CD4-positive, alpha-beta T cell (primary cell): ENCODE measurements around the gene AHNAK. TPM values are rescaled to one million over a fixed set of nuclear protein-coding genes. Genes with fewer than 3 reads are reported as not detected.

ENCODE experiments used
- ATAC-seq: fragments of 200-7000 bp; cut with Tn5 transposase; one replicate; pipeline ENCODE4 v1.10.0; 2022; ENCODE audit warnings: mild to moderate bottlenecking; ENCODE audit not compliant: poor library complexity
- CTCF ChIA-PET: fragments of 350-600 bp; sonication (Branson Sonifier 250); formaldehyde crosslinking; loops from one replicate; lab custom pipeline; 2021; ENCODE audit warnings: antibody characterized with exemption, inconsistent platforms; lab: Charles Lee
- POLR2A ChIA-PET: fragments of 350-600 bp; sonication (Branson Sonifier 250); formaldehyde crosslinking; loops from one replicate; lab custom pipeline; 2021; ENCODE audit warnings: antibody characterized with exemption, inconsistent platforms; lab: Charles Lee
- DNase-seq, 14 experiments: peaks; one replicate each; pipeline ENCODE4 v3.0.0-alpha.2; 2013 to 2020; ENCODE audit warnings: mixed read lengths in 2 of 14
- H3K27ac ChIP-seq, 2 donors: one replicate each; pipeline versions ENCODE4 v1.5.1 to v1.7.0; 2013; ENCODE audit warnings: low read length in 2 of 2, low read depth in 1 of 2, mild to moderate bottlenecking in 1 of 2
- H3K27me3 ChIP-seq, 2 experiments: 1 replicate in 1 of 2; 2 replicates in 1 of 2; pipeline versions ENCODE4 v1.6.1 to v1.7.0; 2013; ENCODE audit warnings: low read length in 2 of 2, control low read depth in 1 of 2, mild to moderate bottlenecking in 1 of 2, moderate library complexity in 1 of 2; ENCODE audit not compliant: insufficient read depth in 2 of 2, control insufficient read depth in 1 of 2
- H3K36me3 ChIP-seq: one replicate; pipeline ENCODE4 v1.6.1; 2013; ENCODE audit warnings: low read length, control low read depth; ENCODE audit not compliant: insufficient read depth
- H3K4me1 ChIP-seq: one replicate; pipeline ENCODE4 v1.6.1; 2013; ENCODE audit warnings: low read length, control low read depth; ENCODE audit not compliant: insufficient read depth
- H3K4me3 ChIP-seq: one replicate; pipeline ENCODE4 v1.5.1; 2013; ENCODE audit warnings: mild to moderate bottlenecking, low read length, moderate library complexity
- H3K9me3 ChIP-seq, 2 experiments: 1 replicate in 1 of 2; 2 replicates in 1 of 2; pipeline versions ENCODE4 v1.6.1 to v1.7.0; 2013; ENCODE audit warnings: low read length in 2 of 2, mild to moderate bottlenecking in 2 of 2, control low read depth in 1 of 2, moderate library complexity in 1 of 2; ENCODE audit not compliant: control insufficient read depth in 1 of 2, insufficient read depth in 1 of 2
- H3K27ac Mint-ChIP-seq: one replicate; pipeline ENCODE4 v1.8.0; 2020; ENCODE audit warnings: mixed read lengths
- H3K27me3 Mint-ChIP-seq: one replicate; pipeline ENCODE4 v1.8.0; 2021; ENCODE audit warnings: mixed read lengths
- H3K36me3 Mint-ChIP-seq: one replicate; pipeline ENCODE4 v1.8.0; 2021; ENCODE audit warnings: low read depth, mixed read lengths
- H3K4me1 Mint-ChIP-seq: one replicate; pipeline ENCODE4 v1.8.0; 2021; ENCODE audit warnings: low read depth, mixed read lengths
- H3K4me3 Mint-ChIP-seq: one replicate; pipeline ENCODE4 v1.8.0; 2020; ENCODE audit warnings: mild to moderate bottlenecking, mixed read lengths
- H3K9me3 Mint-ChIP-seq: one replicate; pipeline ENCODE4 v1.8.0; 2020; ENCODE audit warnings: mixed read lengths
- intact Hi-C, 2 experiments: fragments of 100-400 bp; cut with DNase I in 1 of 2; cut with micrococcal nuclease in 1 of 2; formaldehyde crosslinking; loops; one replicate each; pipeline versions ENCODE4 v1.15.1 to v1.9.0; 2023 to 2025; cut with DNase I, micrococcal nuclease
- total RNA-seq, 174 experiments: library from RNA in 2 of 174; stranded (reverse) in 2 of 174; gene quantifications; one replicate each; pipeline ENCODE4 v1.2.3 and lab custom pipeline; 2021 to 2026
- TF ChIP-seq, protein P1 (sequence below): fragments of 200-600 bp; IDR thresholded peaks from one replicate; pipeline ENCODE4 v1.8.0; 2022; ENCODE audit warnings: antibody characterized with exemption, mild to moderate bottlenecking

The AHNAK gene
- total RNA-seq, 2 experiments from 2014 or later: 320 to 332 TPM

DNA sequence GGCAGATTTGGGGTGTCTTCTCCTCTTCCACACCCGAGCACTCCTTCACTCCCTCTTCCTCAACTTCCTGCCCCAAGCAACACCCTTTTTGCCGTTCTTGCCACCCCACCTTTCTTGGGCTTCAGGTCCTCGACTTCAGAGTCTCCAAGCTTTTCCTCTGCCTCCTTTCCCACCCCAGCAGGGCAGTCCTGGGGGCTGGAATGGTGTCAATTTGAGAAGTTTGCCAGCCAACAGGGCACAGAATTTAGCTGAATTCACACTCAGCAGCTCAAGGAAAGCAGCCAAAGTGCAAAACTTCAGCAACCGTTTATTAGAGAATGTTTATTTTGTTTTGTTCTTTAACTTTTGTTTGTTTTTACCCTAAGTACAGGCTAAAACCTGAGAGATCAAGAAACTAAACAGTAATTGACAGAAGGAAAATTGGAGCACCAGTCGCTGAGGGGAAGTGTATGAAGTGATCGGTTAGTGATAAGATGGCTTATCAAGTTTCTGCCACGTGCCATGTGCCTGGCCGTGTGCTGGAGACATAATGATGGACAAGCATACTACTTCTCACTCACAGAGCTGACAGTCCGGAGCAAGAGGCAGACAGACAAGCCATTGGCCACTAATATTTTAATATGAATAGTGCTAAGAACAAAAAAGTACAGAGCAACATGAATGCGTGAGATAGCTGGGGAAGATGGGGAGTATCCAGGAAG lies 44.4 kb downstream of the AHNAK start:
- H3K27me3 ChIP-seq: no peaks in the 10 kb centered on the region
- no peaks in the 10 kb centered on the region for H3K36me3 Mint-ChIP-seq
- H3K4me1 ChIP-seq: peaks cover 6% of the 10 kb centered on the region
- ATAC-seq (no peak), DNase-seq (no peak)
- ChIA-PET POLR2A (no interaction called here), CTCF (interaction anchor here (1.0 kb wide), 1 partner anchor 77 kb away, joined by 3 read pairs; no protein-coding TSS in a partner anchor)
- H3K27ac Mint-ChIP-seq: no peak overlapping the region
- H3K36me3 ChIP-seq: no peaks in the 10 kb centered on the region
- H3K9me3 ChIP-seq: no peaks in the 10 kb centered on the region
- H3K4me3 Mint-ChIP-seq: no peak overlapping the region
- TF ChIP-seq, protein P1, sequence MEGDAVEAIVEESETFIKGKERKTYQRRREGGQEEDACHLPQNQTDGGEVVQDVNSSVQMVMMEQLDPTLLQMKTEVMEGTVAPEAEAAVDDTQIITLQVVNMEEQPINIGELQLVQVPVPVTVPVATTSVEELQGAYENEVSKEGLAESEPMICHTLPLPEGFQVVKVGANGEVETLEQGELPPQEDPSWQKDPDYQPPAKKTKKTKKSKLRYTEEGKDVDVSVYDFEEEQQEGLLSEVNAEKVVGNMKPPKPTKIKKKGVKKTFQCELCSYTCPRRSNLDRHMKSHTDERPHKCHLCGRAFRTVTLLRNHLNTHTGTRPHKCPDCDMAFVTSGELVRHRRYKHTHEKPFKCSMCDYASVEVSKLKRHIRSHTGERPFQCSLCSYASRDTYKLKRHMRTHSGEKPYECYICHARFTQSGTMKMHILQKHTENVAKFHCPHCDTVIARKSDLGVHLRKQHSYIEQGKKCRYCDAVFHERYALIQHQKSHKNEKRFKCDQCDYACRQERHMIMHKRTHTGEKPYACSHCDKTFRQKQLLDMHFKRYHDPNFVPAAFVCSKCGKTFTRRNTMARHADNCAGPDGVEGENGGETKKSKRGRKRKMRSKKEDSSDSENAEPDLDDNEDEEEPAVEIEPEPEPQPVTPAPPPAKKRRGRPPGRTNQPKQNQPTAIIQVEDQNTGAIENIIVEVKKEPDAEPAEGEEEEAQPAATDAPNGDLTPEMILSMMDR: no peak
- H3K9me3 Mint-ChIP-seq: no peaks in the 10 kb centered on the region
- H3K27me3 Mint-ChIP-seq: peaks cover 14% of the 10 kb centered on the region
- no peak overlapping the region for H3K4me3 ChIP-seq
- H3K27ac ChIP-seq: no peak overlapping the region
- intact Hi-C loops: no loop called here
- H3K4me1 Mint-ChIP-seq: no peaks in the 10 kb centered on the region

DNA sequence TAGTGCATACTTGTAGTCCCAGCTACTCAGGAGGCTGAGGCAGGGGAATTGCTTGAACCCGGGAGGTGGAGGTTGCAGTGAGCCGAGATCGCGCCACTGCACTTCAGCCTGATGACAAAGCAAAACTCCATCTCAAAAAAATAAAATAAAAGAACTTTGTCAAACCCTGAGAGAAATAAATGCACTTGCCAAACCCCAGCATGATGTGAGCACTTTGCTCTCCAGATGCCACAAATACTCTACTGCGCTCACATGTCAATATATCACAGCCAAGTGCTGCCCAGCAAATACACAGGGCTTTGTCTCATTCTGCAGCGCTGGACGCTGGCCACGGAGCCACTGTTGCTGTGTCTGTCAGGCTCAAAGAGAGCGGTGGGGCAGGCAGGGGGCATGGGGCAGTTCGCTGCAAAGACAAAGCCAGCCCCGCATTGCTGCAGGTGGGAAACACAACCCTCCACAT lies 45.1 kb downstream of the AHNAK start:
- H3K4me3 ChIP-seq: no peak overlapping the region
- no peaks in the 10 kb centered on the region for H3K27me3 ChIP-seq
- ChIA-PET POLR2A (no interaction called here), CTCF (no interaction called here)
- Mint-ChIP-seq H3K27ac (no peak overlapping the region), H3K4me3 (no peak overlapping the region), H3K9me3 (no peaks in the 10 kb centered on the region), H3K27me3 (peaks cover 7% of the 10 kb centered on the region), H3K36me3 (no peaks in the 10 kb centered on the region), H3K4me1 (no peaks in the 10 kb centered on the region)
- no peaks in the 10 kb centered on the region for H3K36me3 ChIP-seq
- H3K9me3 ChIP-seq: no peaks in the 10 kb centered on the region
- intact Hi-C loops: no loop called here
- TF ChIP-seq, protein P1: no peak
- DNase-seq: no peak
- ATAC-seq: no peak
- H3K27ac ChIP-seq: no peak overlapping the region
- H3K4me1 ChIP-seq: peaks cover 6% of the 10 kb centered on the region

DNA sequence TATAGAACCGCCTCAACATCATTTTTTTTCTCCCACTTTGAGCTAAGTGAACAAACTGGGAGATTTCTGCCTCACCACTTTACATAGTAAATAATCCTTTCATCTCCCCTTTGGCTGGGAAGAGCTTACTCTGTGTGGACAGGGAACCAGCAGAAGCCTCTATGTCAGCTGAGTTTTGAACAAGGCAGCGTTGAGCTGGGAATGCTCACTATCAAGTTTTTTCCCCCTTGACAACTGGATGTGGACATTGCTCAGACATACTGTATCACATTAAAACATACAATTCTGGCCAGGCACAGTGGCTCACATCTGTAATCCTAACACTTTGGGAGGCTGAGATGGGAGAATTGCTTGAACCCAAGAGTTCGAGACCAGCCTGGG lies 46.0 kb downstream of the AHNAK start:
- intact Hi-C loops: no loop called here
- Histone ChIP-seq H3K27me3 (no peaks in the 10 kb centered on the region), H3K27ac (no peak overlapping the region), H3K4me1 (peaks cover 6% of the 10 kb centered on the region), H3K9me3 (no peaks in the 10 kb centered on the region), H3K4me3 (no peak overlapping the region), H3K36me3 (no peaks in the 10 kb centered on the region)
- TF ChIP-seq, protein P1: no peak
- H3K27ac Mint-ChIP-seq: no peak overlapping the region
- ATAC-seq (no peak), DNase-seq (no peak)
- ChIA-PET CTCF (interaction anchor here (1.0 to 1.5 kb wide), 2 partner anchors 42 to 76 kb away, joined by 3 to 5 read pairs; no protein-coding TSS in a partner anchor), POLR2A (no interaction called here)
- H3K9me3 Mint-ChIP-seq: no peaks in the 10 kb centered on the region
- H3K4me1 Mint-ChIP-seq: no peaks in the 10 kb centered on the region
- H3K4me3 Mint-ChIP-seq: no peak overlapping the region
- peaks cover 6% of the 10 kb centered on the region for H3K27me3 Mint-ChIP-seq
- H3K36me3 Mint-ChIP-seq: no peaks in the 10 kb centered on the region
